CD4-positive, alpha-beta T cell (primary cell): Measurements from ENCODE around the gene LASP1. TPM values are rescaled to one million over a fixed set of nuclear protein-coding genes. Genes with fewer than 3 reads are reported as not detected.
A peak's percentile ranks its signal among the peaks of the same experiment; 100 is the strongest.

ENCODE experiments used
- ATAC-seq: fragments of 200-7000 bp; cut with Tn5 transposase; one replicate; pipeline ENCODE4 v1.10.0; 2022; ENCODE audit warnings: mild to moderate bottlenecking; ENCODE audit not compliant: poor library complexity
- CTCF ChIA-PET: fragments of 350-600 bp; sonication (Branson Sonifier 250); formaldehyde crosslinking; loops from one replicate; lab custom pipeline; 2021; ENCODE audit warnings: antibody characterized with exemption, inconsistent platforms; lab: Charles Lee
- POLR2A ChIA-PET: fragments of 350-600 bp; sonication (Branson Sonifier 250); formaldehyde crosslinking; loops from one replicate; lab custom pipeline; 2021; ENCODE audit warnings: antibody characterized with exemption, inconsistent platforms; lab: Charles Lee
- DNase-seq, 14 experiments: peaks; one replicate each; pipeline ENCODE4 v3.0.0-alpha.2; 2013 to 2020; ENCODE audit warnings: mixed read lengths in 2 of 14
- H3K27ac ChIP-seq, 2 donors: one replicate each; pipeline versions ENCODE4 v1.5.1 to v1.7.0; 2013; ENCODE audit warnings: low read length in 2 of 2, low read depth in 1 of 2, mild to moderate bottlenecking in 1 of 2
- H3K27me3 ChIP-seq, 2 experiments: 1 replicate in 1 of 2; 2 replicates in 1 of 2; pipeline versions ENCODE4 v1.6.1 to v1.7.0; 2013; ENCODE audit warnings: low read length in 2 of 2, control low read depth in 1 of 2, mild to moderate bottlenecking in 1 of 2, moderate library complexity in 1 of 2; ENCODE audit not compliant: insufficient read depth in 2 of 2, control insufficient read depth in 1 of 2
- H3K36me3 ChIP-seq: one replicate; pipeline ENCODE4 v1.6.1; 2013; ENCODE audit warnings: low read length, control low read depth; ENCODE audit not compliant: insufficient read depth
- H3K4me1 ChIP-seq: one replicate; pipeline ENCODE4 v1.6.1; 2013; ENCODE audit warnings: low read length, control low read depth; ENCODE audit not compliant: insufficient read depth
- H3K4me3 ChIP-seq: one replicate; pipeline ENCODE4 v1.5.1; 2013; ENCODE audit warnings: mild to moderate bottlenecking, low read length, moderate library complexity
- H3K9me3 ChIP-seq, 2 experiments: 1 replicate in 1 of 2; 2 replicates in 1 of 2; pipeline versions ENCODE4 v1.6.1 to v1.7.0; 2013; ENCODE audit warnings: low read length in 2 of 2, mild to moderate bottlenecking in 2 of 2, control low read depth in 1 of 2, moderate library complexity in 1 of 2; ENCODE audit not compliant: control insufficient read depth in 1 of 2, insufficient read depth in 1 of 2
- H3K27ac Mint-ChIP-seq: one replicate; pipeline ENCODE4 v1.8.0; 2020; ENCODE audit warnings: mixed read lengths
- H3K27me3 Mint-ChIP-seq: one replicate; pipeline ENCODE4 v1.8.0; 2021; ENCODE audit warnings: mixed read lengths
- H3K36me3 Mint-ChIP-seq: one replicate; pipeline ENCODE4 v1.8.0; 2021; ENCODE audit warnings: low read depth, mixed read lengths
- H3K4me1 Mint-ChIP-seq: one replicate; pipeline ENCODE4 v1.8.0; 2021; ENCODE audit warnings: low read depth, mixed read lengths
- H3K4me3 Mint-ChIP-seq: one replicate; pipeline ENCODE4 v1.8.0; 2020; ENCODE audit warnings: mild to moderate bottlenecking, mixed read lengths
- H3K9me3 Mint-ChIP-seq: one replicate; pipeline ENCODE4 v1.8.0; 2020; ENCODE audit warnings: mixed read lengths
- CTCF ChIP-seq: fragments of 200-600 bp; IDR thresholded peaks from one replicate; pipeline ENCODE4 v1.8.0; 2022; ENCODE audit warnings: antibody characterized with exemption, mild to moderate bottlenecking
- intact Hi-C, 2 experiments: fragments of 100-400 bp; cut with DNase I in 1 of 2; cut with micrococcal nuclease in 1 of 2; formaldehyde crosslinking; loops; one replicate each; pipeline versions ENCODE4 v1.15.1 to v1.9.0; 2023 to 2025; cut with DNase I, micrococcal nuclease
- polyA plus RNA-seq, 2 donors: library from polyadenylated mRNA; unstranded; fragments of 120-200 nt; gene quantifications; one replicate each; pipeline ENCODE4 v1.2.1, GENCODE V29; 2013
- total RNA-seq, 174 experiments: library from RNA in 2 of 174; stranded (reverse) in 2 of 174; gene quantifications; one replicate each; pipeline ENCODE4 v1.2.3 and lab custom pipeline; 2021 to 2026

Gene LASP1
- total RNA-seq (10 to 100 TPM; 50.1 to 50.5 TPM), total RNA-seq (lab: John Stamatoyannopoulos, UW) (40.3 to 279 (median 188) reads per million in 172 experiments)
- polyA plus RNA-seq (2013, experiment 1 of 2) = 110 TPM
- polyA plus RNA-seq (2013, experiment 2 of 2) = 99.4 TPM

GRCh38 chr17:38869526-38870258 is at the start of gene LASP1:
Gene LASP1 (plus strand): TSS chr17:38870058. CDS start chr17:38870190, 132 bp downstream.
- TF ChIP-seq CTCF = no peak
- Mint-ChIP-seq H3K4me3 (peak within 1 kb of the TSS; percentile 98), H3K27me3 (peaks cover 13% of the 10 kb centered on the region), H3K36me3 (peaks cover 53% of the 10 kb centered on the region), H3K4me1 (peaks cover 59% of the 10 kb centered on the region), H3K9me3 (no peaks in the 10 kb centered on the region), H3K27ac (peak within 1 kb of the TSS; percentile 95)
- intact Hi-C loops = loop anchor here (1.0 to 10.0 kb wide), 11 partner anchors 16 to 284 kb away; partner anchors contain the start of genes CWC25 (in 2 of the 2), FBXO47 (in 2 of the 2) and RPL23 (in 1 of the 2)
- CTCF ChIA-PET = interaction anchor here (0.7 to 4.3 kb wide), 13 partner anchors 16 to 403 kb away, joined by 3 to 30 read pairs (median 5); partner anchors contain the start of genes CWC25 and RPL23
- ATAC-seq = peak; percentile 62
- POLR2A ChIA-PET = interaction anchor here (0.6 to 7.9 kb wide), 33 partner anchors 8 to 339 kb away, joined by 3 to 154 read pairs (median 6); partner anchors contain the start of genes FBXO47, MLLT6, PLXDC1 and PSMB3
- Histone ChIP-seq H3K4me3 (peak within 1 kb of the TSS; percentile 97), H3K4me1 (peaks cover 59% of the 10 kb centered on the region), H3K36me3 (peaks cover 25% of the 10 kb centered on the region), H3K27ac (peak within 1 kb of the TSS; percentile 56 to 86), H3K27me3 (no peaks in the 10 kb centered on the region), H3K9me3 (no peaks in the 10 kb centered on the region)
- peak; percentile 74 to 94 (median 86) for DNase-seq

- CTCF ChIA-PET = interaction anchor here (1.0 to 2.1 kb wide), 4 partner anchors 29 to 328 kb away, joined by 3 to 7 read pairs (median 4); partner anchors contain the start of gene RPL23
- Mint-ChIP-seq H3K36me3 (peaks cover 39% of the 10 kb centered on the region), H3K4me3 (peak within 1 kb of the TSS; percentile 99), H3K9me3 (no peaks in the 10 kb centered on the region), H3K4me1 (peaks cover 37% of the 10 kb centered on the region), H3K27ac (peak within 1 kb of the TSS; percentile 100), H3K27me3 (peaks cover 5% of the 10 kb centered on the region)
- Histone ChIP-seq H3K36me3 (peaks cover 10% of the 10 kb centered on the region), H3K4me3 (peak within 1 kb of the TSS; percentile 66), H3K4me1 (peaks cover 25% of the 10 kb centered on the region), H3K27ac (peak within 1 kb of the TSS; percentile 94 to 95), H3K9me3 (no peaks in the 10 kb centered on the region), H3K27me3 (no peaks in the 10 kb centered on the region)
- POLR2A ChIA-PET = interaction anchor here (0.7 to 2.6 kb wide), 13 partner anchors 21 to 375 kb away, joined by 3 to 55 read pairs (median 3); partner anchors contain the start of genes LASP1, PIP4K2B, RPL19 and RPL23
- no peak for TF ChIP-seq CTCF
- intact Hi-C loops = loop anchor here (1.0 to 5.0 kb wide), 5 partner anchors 26 to 72 kb away; partner anchors contain the start of genes RPL23 (in 2 of the 2), PIP4K2B (in 1 of the 2) and PSMB3 (in 1 of the 2)
- peak; percentile 90 to 100 (median 94) for DNase-seq
- ATAC-seq = peak; percentile 81
Measured at GRCh38 chr17:38824899-38825761, 44.7 kb upstream of the LASP1 start, which contains the start of gene CWC25. Gene CWC25 (minus strand): TSS chr17:38825321. CDS start chr17:38825183, 138 bp downstream.
